GM12878 (cell line): ENCODE measurements around the gene HMGCR.

Experiments used
- ATF2 ChIP-seq: IDR thresholded peaks from 2 replicates; pipeline ENCODE4 v1.6.1; 2012; ENCODE audit warnings: low read length, inconsistent platforms
- BCLAF1 ChIP-seq: fragments of 450-650 bp; IDR thresholded peaks from 2 replicates; pipeline ENCODE4 v1.6.1; 2017; ENCODE audit warnings: antibody characterized with exemption, mild to moderate bottlenecking, moderate library complexity
- BHLHE40 ChIP-seq, 2 experiments: fragments of 450-650 bp in 1 of 2; IDR thresholded peaks; 2 replicates each; pipeline ENCODE4 v1.6.1; 2011 to 2017; ENCODE audit warnings: low read depth in 2 of 2, borderline replicate concordance in 1 of 2, improper control_type of control experiment in 1 of 2, low read length in 1 of 2, mild to moderate bottlenecking in 1 of 2
- CREB1 ChIP-seq: IDR thresholded peaks from 2 replicates; pipeline ENCODE4 v1.6.1; 2012; ENCODE audit warnings: low read depth, mild to moderate bottlenecking, inconsistent platforms
- CUX1 ChIP-seq: IDR thresholded peaks from 2 replicates; pipeline ENCODE4 v1.6.1; 2012; ENCODE audit warnings: improper control_type of control experiment, low read depth, low read length; ENCODE audit not compliant: insufficient replicate concordance
- MTA3 ChIP-seq: IDR thresholded peaks from 2 replicates; pipeline ENCODE4 v1.6.1; 2012; ENCODE audit warnings: low read length, inconsistent platforms, borderline replicate concordance
- MYC ChIP-seq: IDR thresholded peaks from 2 replicates; pipeline ENCODE4 v1.6.1; 2011; ENCODE audit warnings: mild to moderate bottlenecking, low read length, moderate library complexity, inconsistent platforms; ENCODE audit not compliant: insufficient read depth, insufficient replicate concordance, insufficient read length, severe bottlenecking
- SKIL ChIP-seq: fragments of 450-650 bp; IDR thresholded peaks from 2 replicates; pipeline ENCODE4 v1.6.1; 2017; ENCODE audit warnings: mild to moderate bottlenecking, low read depth, inconsistent platforms; ENCODE audit not compliant: poor library complexity, severe bottlenecking
- SMC3 ChIP-seq: IDR thresholded peaks from 2 replicates; pipeline ENCODE4 v1.6.1; 2011; ENCODE audit warnings: low read length, improper control_type of control experiment, borderline replicate concordance
- ZSCAN29 ChIP-seq: fragments of 450-650 bp; IDR thresholded peaks from 2 replicates; pipeline ENCODE4 v1.6.1; 2017; ENCODE audit warnings: mild to moderate bottlenecking, moderate library complexity

GRCh38 chr5:75365740-75366139 is 28.7 kb downstream of the HMGCR start:
- no peak for TF ChIP-seq SKIL
- TF ChIP-seq CREB1: no peak
- no peak for TF ChIP-seq MYC
- no peak for TF ChIP-seq MTA3
- no peak for TF ChIP-seq ZSCAN29
- TF ChIP-seq SMC3: no peak
- no peak for TF ChIP-seq BCLAF1
- TF ChIP-seq BHLHE40 (IDR thresholded peaks at IDR 0.05; ENCODE audit: borderline replicate concordance in 1 of 2, low read depth in 2 of 2, low read length in 1 of 2): no peak
- no peak for TF ChIP-seq CUX1
- no peak for TF ChIP-seq ATF2
